NCI-H1694 treated with DMSO at 0.1 percent for 48 hours (cell line): ENCODE results near the gene PPP2R2C.

Experiments used
- DNase-seq: peaks from one replicate; lab custom pipeline; 2025; lab: John Stamatoyannopoulos, UW

PPP2R2C gene

DNA sequence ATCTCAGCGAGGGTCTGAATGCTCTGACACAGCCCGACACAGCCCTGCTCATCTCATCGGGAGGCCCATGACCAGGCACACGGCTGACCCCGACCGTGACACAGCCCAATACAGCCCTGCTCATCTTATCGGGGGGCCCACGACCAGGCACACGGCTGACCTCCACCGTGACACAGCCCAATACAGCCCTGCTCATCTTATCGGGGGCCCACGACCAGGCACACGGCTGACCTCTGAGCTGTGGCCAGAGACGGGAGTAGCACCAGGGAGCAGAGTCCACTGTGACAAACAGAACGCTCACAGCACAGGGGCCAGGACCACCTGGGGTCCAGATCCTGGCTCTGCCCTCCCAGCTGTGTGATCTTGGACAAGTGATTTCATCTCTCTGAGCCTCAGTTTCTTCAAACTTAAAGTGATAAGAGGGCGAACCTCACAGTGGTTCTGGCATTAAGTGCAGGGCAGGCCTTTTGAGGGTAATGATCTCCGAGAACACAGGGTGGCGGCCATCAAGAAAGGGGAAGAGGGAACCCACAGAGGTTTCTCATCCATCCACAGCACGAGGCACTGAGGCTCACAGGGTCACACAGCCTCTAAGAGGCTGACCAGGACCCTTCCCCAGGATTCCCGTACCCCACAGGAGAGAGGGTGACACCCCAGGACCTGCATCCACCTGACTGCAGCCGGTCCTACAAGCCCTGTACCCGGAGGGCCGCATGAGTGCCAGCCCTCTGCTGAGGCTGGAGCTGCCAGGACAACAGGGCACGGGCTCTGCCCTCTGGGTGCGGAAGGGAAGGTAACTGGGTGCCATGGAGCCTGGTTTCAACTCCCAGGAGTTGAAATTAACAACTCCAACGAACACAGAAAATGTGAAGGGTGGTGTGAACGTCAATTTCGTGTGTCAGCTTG lies 142.7 kb downstream of the PPP2R2C start:
- DNase-seq: no peak

DNA sequence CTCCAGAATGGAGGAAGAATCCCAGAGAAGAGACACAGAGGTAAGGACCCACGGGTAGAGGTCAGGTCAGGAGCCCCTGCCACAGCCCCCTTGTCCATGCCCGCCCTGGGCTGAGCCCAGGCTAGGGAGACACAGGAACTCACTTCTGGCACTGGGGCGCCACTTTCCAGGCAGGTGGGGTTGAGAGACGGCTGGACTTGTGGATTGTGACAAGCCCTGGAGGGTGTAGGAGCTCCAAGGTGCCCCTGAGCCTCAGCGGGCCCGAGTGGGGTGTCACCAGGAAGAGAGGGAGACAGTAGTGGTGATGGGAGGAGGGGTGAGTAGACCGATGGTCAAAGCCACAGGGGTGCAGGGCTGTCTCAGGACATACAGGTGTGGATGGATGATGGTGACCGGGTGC lies 143.9 kb downstream of the PPP2R2C start:
- DNase-seq: no peak

DNA sequence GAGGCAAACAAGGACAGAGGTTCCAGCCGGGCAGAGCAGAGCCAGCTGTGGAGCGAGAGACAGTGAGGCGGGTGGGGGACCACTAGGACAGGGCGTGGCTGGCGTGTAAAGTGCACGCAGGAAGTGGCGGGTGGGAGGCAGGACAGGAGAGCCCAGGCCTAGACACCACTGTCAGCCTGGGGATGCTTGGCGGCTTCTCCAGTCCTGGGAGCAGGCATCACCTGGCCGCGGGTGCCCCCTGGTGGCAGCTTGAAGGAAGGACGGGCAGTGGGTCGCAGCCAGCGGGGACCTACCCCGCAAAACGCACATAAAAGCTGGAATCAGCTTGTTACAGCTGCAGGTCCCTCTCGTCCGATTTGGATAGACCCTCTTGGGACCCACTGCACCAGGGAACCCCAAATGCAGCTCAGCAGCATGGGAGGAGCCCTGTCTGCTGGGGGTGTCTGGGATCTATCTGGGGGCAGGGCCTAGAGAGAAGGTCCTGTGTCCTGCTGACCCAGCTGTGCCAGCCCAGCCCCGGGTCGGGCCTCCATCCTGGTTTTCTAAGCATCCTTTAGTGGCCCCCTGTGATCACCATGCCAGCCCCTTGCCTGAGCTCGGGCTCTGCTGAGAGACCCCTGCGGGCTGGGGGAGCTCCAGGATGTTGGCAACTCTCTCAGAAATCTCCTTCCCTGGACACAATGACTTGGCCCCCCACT lies 145.0 kb downstream of the PPP2R2C start:
- peak; percentile 52 for DNase-seq

DNA sequence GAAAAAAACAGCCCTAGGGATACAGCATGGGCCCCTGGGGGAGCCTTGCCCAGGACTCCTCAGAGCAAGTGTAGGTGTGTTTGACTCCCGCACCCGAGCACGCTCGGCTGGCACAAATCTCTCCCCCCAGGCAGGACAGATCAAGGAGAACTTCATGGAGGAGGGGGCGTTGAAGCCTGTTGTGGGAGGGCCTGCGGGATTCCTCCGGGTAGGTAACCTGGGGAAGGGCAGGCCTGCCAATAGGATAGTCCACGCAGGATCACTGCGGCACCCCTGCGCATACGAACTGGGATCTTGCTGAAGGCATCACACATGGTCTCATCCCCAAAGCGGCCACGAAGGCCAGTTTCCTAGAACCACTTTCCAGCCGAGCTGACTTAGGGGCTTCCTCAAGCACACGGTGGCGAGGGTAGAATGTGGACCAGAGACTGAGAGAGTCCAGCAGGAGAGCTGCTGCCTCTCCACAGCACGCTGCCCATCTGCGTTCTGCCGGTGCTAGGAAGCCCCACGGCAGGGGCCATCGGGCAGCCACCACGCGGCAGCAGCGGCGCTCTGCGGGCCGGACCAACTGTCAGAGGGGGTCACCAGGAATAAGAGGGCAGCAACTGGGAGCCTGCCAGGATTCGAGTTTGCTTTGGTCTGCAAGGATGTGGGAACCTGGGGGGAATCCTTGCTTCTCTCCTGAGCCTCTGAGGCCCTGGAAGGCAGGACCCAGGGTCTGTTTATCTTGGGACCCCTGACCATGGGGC lies 145.9 kb downstream of the PPP2R2C start:
- DNase-seq: no peak

DNA sequence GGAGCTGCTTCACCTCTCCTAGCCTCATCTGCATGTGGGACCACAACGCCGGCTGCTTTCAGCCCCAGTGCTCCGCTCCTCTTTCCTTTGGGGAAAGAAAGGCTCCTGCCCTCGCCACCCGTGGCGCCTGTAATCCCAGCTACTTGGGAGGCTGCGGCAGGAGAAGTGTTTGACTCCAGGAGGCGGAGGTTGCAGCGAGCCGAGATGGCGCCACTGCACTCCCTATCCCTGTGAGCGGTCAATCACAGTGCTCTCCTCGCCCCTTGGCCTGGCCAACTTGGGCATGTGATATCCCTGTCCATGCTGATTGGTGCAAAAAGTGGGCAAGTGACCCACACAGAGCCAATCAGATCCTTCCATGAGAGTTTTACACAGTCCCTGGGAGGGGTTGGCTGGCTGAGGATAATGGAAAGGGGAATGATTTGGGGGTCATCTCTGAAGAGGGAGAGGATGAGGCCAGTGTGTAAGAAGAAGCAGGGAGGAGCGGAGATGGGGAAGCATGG lies 146.6 kb downstream of the PPP2R2C start:
- DNase-seq: no peak

DNA sequence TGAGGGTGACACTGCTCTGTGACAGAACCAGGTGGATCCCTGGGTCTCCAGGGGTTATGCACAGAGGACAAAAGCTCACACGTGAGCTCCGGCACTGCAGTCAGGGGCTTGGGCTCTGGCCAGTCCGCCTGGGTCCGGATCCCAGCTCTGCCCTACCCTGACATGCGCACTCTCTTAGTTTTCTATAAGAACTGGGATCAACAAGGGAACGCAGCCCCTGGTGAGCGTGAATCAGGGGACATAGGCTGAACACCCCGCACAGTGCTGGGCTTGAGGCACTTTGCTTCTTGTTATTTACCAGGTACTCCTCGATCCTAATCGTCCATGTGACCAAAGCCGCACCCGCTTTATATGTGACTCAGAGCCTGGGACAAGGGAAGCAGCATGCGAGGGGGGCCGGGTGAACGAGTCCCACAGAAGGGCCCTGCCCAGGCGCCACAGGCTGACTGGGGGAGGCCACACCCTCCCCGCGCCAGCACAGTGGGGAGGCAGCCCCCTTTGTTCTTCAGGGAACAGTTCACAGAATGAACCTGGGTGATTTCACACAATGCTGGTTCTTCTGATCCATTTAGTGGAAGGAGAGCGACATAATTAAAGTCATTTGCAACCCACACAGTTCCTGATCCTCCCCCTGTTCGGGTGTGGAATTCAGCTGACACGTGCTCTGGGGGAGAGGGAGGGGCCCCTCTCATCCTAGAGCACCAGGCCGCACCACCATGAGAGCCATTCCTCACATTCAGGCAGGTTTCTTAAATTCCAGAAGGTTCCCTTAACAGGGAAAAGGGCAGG lies 147.2 kb downstream of the PPP2R2C start:
- DNase-seq: no peak

DNA sequence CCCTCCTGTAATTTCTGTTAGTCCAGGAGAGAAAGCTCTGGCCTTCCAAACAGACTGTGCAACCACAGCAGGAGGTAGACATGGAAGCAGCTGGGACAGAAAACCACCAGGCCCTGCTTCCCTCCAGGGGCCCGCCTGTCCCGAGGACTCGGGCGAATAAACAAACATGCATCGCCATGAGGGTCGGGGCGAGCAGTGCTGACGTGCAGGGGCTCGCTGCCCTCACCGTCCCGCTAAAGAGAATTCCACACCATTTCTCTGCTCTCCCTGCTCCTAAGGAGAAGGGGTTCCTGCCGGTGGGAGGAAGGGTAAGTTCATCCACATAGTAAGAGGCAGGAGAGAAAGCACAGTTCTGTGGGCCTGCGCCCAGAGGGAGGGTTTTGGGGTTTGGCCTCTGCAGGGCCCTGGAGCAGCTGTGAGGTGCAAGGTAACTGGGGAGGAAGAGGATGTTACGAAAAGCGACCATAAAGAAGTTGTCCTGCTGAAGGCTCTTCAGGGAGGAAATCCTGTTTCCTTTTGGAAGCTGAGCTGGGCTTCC lies 147.9 kb downstream of the PPP2R2C start:
- no peak for DNase-seq

DNA sequence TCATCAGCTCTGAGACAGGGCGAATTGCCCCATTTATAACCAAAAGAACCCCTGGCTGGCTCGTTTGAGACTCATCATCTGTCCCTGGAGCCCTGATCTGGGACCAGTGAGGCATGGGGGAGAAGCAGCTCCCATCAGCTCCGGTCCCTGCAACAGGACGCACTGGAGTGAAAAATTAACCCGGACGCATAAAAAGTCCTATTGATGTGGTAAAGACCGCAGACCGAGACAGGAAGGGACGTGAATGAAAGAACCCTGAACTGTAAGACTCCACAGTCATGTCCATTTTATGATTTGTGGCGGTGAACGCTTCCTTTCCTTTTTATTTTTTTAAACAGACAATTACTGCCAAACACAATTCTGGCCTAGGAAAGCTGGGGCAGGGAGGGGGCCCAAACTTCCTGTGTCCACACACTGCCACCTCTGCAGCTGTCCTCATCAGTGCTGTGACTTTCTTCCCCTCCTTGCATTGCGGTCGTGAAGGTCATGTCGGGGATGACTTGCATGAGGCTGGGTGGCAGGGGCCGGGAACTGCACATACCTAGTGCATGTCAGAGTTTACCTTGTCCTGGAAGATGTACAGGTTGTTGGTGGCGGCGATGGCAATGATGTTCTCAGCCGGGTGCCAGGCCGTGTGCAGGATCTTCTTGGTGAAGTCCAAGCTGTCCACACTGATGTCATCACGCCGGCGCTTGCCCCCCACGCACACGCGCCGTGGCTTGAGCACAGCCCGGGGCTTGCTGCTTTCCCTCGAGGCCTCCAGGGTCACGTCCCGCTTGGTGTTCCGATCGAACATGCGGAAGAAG lies 149.4 kb downstream of the PPP2R2C start:
- no peak for DNase-seq

DNA sequence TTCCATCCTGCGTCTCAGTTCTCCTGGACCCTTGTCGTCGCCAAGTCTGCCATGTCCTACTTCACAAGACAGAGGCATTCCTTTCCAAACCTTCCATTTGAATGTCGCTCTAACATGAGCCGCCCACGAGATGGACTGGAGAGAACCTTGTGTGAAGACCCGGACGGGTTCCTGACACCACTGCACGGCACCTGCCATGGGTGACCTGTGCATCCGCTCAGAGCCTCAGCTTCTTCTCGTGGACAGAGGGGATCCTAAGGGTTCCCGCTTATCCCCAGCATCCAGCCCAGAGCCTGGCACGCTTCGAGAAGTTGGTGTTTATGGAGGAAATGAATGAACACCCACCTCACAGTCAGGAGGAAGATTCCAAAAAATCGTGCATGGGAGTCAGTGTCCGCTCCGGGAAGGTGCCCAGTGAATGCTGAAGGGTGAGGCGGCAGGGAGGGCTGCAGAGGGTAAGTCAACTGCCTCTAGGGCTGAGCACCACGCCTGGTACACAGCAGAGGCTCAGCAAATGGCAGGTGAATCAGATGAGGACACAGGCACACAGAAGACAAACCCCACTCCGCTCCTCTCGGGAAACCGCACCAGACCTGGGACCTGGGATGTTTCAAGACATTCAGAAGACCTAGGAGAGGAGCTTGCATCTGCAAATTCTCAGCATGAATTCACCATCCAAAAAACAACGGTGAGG lies 150.2 kb downstream of the PPP2R2C start:
- no peak for DNase-seq

DNA sequence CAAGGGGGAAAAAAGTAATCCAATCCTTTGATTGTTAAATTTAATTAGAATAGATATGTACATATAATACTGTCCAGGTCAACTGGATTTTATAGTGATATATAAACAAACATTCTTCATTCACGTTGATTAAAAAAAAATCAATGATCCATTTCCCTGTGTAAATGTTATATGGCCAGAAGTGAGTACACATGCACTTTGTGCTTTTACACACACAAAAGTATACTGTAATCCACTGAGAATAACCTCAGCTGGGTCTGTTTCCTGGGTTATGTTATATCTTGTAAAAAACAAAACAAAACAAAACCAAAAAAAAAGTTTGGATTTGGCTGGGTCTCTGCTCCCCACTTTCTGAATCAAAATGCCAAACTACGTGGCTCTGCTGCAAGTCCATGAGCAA lies 151.1 kb downstream of the PPP2R2C start:
- no peak for DNase-seq

DNA sequence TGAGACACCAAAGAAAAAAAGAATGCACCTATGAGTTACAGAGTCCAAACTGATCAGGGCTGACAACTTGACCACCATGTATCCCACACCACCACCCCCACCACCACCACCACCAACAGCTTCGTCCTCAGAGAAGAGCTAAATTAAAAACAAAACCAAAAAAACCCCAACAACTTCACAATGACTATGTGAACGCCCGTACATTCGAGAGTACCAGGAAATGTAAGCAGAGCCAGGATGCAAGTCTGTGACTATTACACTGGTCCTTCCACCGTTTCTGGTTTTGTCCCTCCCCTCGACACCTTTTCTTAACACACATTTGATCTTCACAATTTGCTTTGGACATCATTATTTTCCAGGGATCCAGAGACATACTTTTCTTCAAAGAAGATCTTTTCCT lies 151.8 kb downstream of the PPP2R2C start:
- DNase-seq: no peak

DNA sequence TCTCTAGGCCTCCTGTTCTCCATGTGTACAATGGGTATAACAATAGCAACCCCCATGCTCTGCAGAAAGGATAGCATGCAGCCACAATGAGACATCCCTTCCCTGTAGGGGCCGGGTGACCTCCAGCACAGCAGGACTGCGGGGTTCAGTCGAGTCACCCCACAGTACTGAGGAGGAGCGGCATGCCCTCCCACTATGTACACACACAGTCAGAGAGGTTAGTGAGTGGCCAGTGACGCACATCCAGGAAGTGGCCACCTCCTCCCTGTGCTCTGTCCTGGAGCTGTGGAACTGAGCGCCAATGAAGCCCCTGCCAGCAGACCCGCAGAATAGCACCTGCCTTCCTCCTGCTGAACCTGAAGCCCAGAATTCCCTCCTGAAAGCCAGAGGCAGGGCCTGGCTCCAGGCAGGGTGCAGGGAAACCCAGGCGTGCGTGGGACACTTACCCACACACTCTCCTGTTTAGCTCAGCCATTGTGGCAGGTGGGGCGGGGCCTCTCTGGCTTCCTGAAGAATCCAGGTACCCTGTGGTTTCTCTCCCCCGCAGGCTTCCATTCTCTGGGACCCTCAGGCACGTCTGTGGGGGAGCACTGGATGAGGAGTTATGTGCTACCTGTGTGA lies 152.8 kb downstream of the PPP2R2C start:
- no peak for DNase-seq

DNA sequence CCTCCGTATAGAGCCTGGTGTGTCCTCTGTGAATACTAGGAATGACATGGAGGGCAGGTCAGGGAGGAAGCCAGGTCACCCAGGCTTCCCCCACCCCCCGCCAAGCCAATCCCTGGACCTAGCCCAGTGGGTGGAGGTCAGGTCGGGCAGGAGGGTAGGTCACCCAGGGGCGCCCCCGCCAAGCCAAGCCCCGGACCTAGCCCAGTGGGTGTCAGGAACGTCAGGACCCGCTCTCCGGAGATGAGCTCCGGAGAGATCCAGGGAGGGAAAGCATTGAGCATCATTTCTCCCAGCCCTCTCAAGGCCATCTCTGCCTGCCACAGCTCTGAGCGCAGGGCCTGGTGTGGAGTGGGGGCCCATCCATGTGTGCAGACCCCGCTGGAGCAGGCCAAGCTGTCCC lies 154.2 kb downstream of the PPP2R2C start:
- no peak for DNase-seq

DNA sequence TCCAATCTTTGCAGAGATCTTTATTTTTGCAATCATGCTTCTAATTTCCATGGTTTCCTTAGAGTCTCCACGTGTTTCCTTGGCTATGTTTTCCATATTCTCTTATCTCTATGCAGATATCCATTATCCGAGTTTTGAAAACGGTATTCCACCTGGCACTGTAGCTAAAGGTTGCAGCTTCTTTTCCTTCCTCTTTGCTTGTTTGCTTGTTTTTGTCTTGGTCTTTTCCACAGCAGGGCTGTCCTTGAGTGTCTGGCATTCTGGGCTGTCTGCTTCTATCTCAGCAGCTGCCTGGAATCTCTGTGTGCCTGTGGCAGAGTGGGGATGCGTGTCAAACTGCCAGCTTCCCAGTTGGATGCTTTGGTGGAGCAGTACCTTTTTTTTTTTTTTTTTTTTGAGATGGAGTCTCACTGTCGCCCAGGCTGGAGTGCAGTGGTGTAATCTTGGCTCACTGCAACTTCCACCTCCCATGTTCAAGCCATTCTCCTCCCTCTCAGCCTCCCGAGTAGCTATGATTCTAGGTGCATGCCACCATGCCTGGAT lies 155.9 kb downstream of the PPP2R2C start:
- DNase-seq: no peak

DNA sequence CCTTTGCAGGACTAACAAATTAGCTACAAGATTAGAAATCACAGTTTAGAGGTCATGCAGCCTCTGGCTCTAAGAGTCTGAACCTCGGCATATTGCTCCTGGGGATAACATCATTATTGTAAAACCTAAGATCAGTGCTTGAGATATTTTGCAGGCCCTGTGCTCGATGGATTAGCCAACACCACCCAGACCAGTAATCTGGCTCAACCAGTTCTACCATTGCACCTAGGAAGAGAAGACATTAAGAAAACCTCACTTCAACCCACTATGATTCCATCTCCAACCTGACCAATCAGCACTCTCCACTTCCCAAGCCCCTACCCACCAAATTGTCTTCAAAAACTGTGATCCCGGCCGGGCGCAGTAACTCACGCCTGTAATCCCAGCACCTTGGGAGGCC lies 159.2 kb downstream of the PPP2R2C start:
- no peak for DNase-seq

DNA sequence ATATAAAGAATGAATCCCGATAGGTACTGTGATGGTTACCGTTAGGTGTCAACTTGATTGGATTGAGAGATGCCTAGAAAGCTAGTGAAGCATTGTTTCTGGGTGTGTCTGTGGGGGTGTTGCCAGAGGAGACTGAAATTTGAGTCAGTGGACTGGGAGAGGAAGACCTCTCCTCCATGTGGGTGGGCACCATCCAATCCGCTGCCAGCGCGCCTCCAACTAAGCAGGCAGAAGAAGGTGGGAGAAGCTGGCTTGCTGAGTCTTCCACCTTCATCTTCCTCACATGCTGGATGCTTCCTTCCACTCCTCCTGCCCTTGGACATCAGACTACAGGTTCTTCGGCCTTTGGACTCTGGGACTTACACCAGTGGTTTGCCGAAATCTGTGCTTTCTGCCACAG lies 162.6 kb downstream of the PPP2R2C start:
- no peak for DNase-seq

DNA sequence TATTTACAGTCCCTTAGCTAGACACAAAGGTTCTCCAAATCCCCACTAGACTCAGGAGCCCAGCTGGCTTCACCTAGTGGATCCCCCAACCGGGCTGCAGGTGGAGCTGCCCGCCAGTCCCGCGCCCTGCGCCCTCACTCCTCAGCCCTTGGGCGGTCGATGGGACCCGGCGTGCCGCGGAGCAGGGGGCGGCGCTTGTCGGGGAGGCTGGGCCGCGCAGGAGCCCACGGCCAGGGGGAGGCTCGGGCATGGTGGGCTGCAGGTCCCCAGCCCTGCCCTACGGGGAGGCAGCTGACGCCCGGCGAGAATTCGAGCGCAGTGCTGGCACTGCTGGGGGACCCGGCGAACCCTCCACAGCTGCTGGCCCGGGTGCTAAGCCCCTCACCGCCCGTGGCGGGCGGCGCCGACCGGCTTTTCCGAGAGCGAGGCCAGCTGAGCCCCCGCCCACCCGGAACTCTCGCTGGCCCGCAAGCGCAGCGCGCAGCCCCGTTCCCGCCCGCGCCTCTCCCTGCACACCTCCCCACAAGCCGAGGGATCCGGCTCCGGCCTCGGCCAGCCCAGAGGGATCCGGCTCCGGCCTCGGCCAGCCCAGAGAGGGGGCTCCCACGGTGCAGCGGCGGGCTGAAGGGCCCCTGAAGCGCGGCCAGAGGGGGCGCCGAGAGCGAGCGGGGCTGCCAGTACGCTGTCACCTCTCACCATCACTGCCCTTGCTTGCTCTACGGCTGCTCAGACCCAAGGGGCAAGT lies 163.3 kb downstream of the PPP2R2C start:
- no peak for DNase-seq

DNA sequence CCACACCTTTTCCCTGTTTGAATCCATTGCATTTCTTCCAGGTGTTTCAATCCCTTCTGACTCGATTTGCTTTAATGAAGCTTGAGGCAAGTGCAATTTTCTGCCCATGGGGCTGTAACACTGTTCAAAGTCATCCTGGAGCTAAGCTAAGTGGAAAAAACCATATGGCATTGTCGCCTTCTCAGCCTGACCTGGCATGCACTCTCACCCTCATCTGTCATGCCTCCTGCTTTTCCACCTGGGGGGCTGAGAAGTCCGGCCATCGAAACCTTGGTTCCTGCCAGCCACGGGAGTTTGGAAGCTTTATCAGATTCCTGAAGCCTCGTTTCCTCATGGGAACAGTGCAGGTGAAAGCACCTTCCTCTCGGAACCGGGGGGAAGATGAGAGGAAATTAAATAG lies 164.5 kb downstream of the PPP2R2C start:
- peak; percentile 46 for DNase-seq
